ENCODE data around the gene TRAF1. TPM values are rescaled to one million over a fixed set of nuclear protein-coding genes. Genes with fewer than 3 reads are reported as not detected.

The TRAF1 gene
- total and polyA plus RNA-seq, 7 donors: 0.55 to 2.0 (median 0.95) TPM

GRCh38 chr9:120956862-120957261 lies 30.3 kb upstream of the TRAF1 start:
- no peak overlapping the region for H3K4me3 ChIP-seq
- WGBS, 3 donors: 96 to 98% (median 96%) methylated on average over 3 of the region's 3 CpGs
- no peak for TF ChIP-seq CTCF (IDR thresholded peaks at IDR 0.05)
- H3K4me1 ChIP-seq: no peaks in the 10 kb centered on the region
- H3K9me3 ChIP-seq: no peaks in the 10 kb centered on the region
- no peaks in the 10 kb centered on the region for H3K36me3 ChIP-seq (ENCODE audit: insufficient read depth in 1 of 2, low read depth in 1 of 2)
- no peak for DNase-seq
- no peak overlapping the region for H3K27ac ChIP-seq
- H3K27me3 ChIP-seq (ENCODE audit: insufficient read depth in 3 of 3, low read length in 2 of 3): peaks cover 0 to 2% (median 0%) of the 10 kb centered on the region in 3 donors
- ATAC-seq: no peak
- intact Hi-C loops (cut with DNase I): no loop called here

GRCh38 chr9:120951960-120952618 lies 25.5 kb upstream of the TRAF1 start:
- DNase-seq: no peak
- H3K4me3 ChIP-seq: no peak overlapping the region
- H3K27ac ChIP-seq: no peak overlapping the region

GRCh38 chr9:120950421-120951388 lies 24.1 kb upstream of the TRAF1 start:
- DNase-seq: no peak
- no peaks in the 10 kb centered on the region for H3K27me3 ChIP-seq (ENCODE audit: insufficient read depth in 3 of 3, low read length in 2 of 3)
- H3K4me3 ChIP-seq: no peak overlapping the region
- H3K4me1 ChIP-seq: no peaks in the 10 kb centered on the region
- no peak for TF ChIP-seq CTCF (IDR thresholded peaks at IDR 0.05)
- H3K27ac ChIP-seq: no peak overlapping the region
- no peak for ATAC-seq
- WGBS, 3 donors: 78 to 84% (median 78%) methylated on average over 8 of the region's 8 CpGs
- no peaks in the 10 kb centered on the region for H3K36me3 ChIP-seq (ENCODE audit: insufficient read depth in 1 of 2, low read depth in 1 of 2)
- intact Hi-C loops (cut with DNase I): no loop called here
- H3K9me3 ChIP-seq: no peaks in the 10 kb centered on the region

More at GRCh38 chr9:120951960-120952618, 25.5 kb upstream of the TRAF1 start:
- WGBS, 3 donors: 92 to 95% (median 93%) methylated on average over 9 of the region's 9 CpGs
- Histone ChIP-seq H3K36me3 (ENCODE audit: insufficient read depth in 1 of 2, low read depth in 1 of 2) (no peaks in the 10 kb centered on the region), H3K9me3 (no peaks in the 10 kb centered on the region), H3K4me1 (no peaks in the 10 kb centered on the region), H3K27me3 (ENCODE audit: insufficient read depth in 3 of 3, low read length in 2 of 3) (peaks cover 0 to under 1% (median 0%) of the 10 kb centered on the region in 3 donors)
- no peak for ATAC-seq
- intact Hi-C loops (cut with DNase I): no loop called here
- no peak for TF ChIP-seq CTCF (IDR thresholded peaks at IDR 0.05)

GRCh38 chr9:120949290-120949689 lies 22.7 kb upstream of the TRAF1 start:
- 88 to 93% (median 90%) methylated on average over 2 of the region's 2 CpGs for WGBS, 3 donors
- no peak for TF ChIP-seq CTCF (IDR thresholded peaks at IDR 0.05)
- no peak overlapping the region for H3K27ac ChIP-seq
- no peaks in the 10 kb centered on the region for H3K36me3 ChIP-seq (ENCODE audit: insufficient read depth in 1 of 2, low read depth in 1 of 2)
- H3K4me1 ChIP-seq: no peaks in the 10 kb centered on the region
- no peaks in the 10 kb centered on the region for H3K27me3 ChIP-seq (ENCODE audit: insufficient read depth in 3 of 3, low read length in 2 of 3)
- no peaks in the 10 kb centered on the region for H3K9me3 ChIP-seq
- intact Hi-C loops (cut with DNase I): no loop called here
- H3K4me3 ChIP-seq: no peak overlapping the region
- no peak for ATAC-seq
- DNase-seq: no peak

Measured in psoas muscle (tissue), 8 donors.